ENCODE data around the gene HS6ST2.

HS6ST2 gene

DNA sequence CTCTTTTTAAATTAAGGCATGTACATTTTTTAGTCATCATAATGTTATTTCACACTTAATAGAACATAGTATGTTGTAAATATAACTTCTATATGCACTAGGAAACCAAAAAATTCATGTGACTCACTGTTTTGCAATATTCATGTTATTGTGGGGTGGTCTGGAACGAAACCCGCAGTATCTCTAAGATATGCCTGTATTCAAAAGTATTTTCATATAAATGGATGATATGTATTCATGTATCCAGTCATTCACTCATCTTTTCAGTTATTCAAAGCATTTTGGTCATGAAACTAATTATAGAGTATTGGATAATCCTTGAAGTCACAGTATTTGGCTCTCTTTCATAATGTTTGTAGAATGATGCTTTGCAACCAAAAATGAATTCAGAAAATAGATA is 168.1 kb downstream of the HS6ST2 start:
- DNase-seq (ENCODE audit: low spot score), result no peak

GRCh38 chrX:132786217-132786616 is 172.2 kb downstream of the HS6ST2 start:
- no peak for DNase-seq (ENCODE audit: low spot score)

DNA sequence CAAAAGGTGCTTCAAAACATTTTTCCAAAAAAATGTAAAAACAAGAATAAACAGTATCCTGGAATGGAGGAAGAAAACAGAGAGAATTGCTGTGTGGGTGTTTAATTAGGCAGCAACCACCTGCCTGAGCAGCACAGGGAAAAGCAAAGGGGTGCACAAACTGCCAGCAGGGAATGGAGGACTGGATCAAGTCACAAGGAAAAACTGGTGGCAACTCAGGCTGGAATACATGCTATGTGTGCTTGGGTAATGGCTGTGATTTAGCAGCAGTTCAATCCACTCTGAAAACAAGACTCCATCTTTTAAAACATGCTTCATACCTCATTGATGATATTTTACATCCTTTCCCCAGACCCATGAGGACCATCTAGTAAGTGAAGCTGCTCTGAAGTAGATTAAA is 179.5 kb downstream of the HS6ST2 start:
- no peak for DNase-seq (ENCODE audit: low spot score)

DNA sequence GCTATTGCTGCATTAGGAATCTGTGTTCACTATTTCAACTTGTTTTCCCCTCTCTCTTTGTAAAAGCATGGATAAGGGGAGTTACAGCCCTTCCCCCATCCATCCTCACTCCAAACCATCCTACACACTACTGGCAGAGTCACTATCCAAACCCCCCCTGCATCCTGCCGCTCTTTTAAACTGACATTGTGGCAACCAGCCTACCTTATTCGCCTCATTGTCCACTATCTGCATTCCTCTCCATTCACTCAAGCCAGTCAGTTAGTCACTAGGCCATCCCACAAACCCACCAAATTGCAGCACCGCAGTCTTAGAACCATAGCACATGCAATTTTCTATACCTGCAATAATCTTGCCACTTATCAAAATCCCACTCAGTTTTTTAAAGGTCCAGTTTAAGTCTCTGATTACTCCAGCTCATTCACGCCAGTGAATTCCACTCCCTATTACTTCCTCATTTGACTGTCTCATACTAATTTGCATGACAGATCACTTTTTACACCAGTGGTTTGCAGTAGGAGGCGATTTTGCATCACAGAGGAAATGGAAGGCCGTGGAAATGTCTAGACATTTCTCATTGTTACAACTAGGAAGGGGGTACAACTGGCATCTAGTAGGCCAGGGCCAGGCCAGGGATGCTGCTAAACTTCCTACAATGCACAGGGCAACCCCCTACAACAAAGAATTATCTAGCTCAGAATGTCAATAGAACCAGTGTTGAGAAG is 181.8 kb downstream of the HS6ST2 start:
- DNase-seq (ENCODE audit: low spot score), result no peak

DNA sequence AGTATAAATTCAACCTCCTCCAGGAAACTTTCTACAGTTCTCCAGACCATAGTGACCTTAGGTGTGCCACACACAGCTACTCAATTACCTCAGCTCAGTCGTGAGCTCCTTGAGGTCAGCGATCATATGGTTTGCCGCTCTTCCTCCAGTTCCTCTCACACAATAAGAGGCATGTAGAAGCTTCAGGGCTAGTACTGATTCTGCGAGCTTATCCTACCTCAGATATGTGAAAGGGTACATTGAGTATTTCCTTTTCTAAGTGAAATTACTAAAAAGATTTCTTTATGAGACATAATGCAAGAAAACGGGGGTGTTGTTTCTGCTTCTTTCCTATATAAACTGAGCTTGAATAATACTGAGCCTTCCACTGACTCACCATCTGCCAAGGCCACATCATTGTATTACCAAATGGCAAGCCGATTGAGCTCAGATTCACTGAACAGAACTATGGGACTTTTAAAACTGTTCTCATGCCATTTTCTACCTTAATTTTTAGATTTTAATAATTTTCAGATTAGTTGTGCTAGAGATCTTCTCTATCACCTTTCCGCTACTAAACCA is 183.1 kb downstream of the HS6ST2 start:
- no peak for DNase-seq (ENCODE audit: low spot score)

DNA sequence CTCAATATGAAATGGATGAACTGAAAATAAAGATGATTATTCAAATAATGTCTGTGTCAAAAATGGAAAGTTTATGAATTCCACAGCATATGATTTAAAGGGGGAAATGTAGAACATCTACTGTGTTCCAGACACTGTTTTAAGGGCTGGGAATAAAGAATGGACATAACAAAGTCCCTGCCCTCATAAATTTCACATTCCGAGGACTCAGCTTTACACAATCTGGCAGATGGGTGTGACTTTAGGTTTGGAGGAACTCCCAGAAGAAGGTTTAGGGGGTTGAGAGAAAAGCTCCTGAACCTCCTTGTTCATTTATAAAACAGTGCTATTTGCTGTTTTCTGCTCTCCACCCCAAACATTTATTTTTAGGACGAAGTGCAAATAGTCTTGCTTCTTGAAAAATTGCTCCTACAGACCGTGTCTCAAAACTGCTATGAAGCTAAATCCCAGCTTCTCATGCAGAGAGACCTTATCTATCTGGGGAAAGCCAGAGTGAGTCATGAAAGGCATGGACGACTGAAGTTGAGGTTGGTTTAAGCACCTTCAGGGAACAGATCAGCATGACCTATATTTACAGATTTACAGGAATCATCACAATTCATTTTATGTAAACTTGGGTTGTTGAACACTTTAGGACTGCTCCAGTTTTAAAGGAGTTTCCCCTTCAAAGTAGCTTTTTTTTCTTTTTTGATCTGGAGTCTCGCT is 184.3 kb downstream of the HS6ST2 start:
- DNase-seq (ENCODE audit: low spot score), result no peak

GRCh38 chrX:132769609-132770008 is 188.8 kb downstream of the HS6ST2 start:
- no peak for DNase-seq (ENCODE audit: low spot score)

DNA sequence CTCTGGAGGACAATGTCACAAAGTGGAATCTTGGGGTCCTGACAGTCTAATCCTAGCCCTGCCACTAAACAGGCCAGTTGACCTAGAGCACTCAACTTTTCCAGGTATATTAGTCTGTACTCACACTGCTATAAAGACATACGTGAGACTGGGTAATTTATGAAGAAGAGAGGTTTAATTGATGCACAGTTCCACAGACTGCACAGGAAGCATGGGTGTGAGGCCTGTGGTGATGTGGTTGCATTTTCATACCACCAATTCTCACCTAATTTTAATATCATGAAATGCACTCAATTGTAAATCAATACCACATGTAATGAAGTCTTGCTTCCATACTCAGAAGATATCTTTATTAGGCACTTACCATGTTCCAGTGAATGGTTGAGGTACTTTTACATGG is 192.0 kb downstream of the HS6ST2 start:
- DNase-seq (ENCODE audit: low spot score), result no peak

GRCh38 chrX:132763528-132763927 is 194.9 kb downstream of the HS6ST2 start:
- DNase-seq (ENCODE audit: low spot score), result no peak

GRCh38 chrX:132758759-132759158 is 199.7 kb downstream of the HS6ST2 start:
- DNase-seq (ENCODE audit: low spot score), result no peak

DNA sequence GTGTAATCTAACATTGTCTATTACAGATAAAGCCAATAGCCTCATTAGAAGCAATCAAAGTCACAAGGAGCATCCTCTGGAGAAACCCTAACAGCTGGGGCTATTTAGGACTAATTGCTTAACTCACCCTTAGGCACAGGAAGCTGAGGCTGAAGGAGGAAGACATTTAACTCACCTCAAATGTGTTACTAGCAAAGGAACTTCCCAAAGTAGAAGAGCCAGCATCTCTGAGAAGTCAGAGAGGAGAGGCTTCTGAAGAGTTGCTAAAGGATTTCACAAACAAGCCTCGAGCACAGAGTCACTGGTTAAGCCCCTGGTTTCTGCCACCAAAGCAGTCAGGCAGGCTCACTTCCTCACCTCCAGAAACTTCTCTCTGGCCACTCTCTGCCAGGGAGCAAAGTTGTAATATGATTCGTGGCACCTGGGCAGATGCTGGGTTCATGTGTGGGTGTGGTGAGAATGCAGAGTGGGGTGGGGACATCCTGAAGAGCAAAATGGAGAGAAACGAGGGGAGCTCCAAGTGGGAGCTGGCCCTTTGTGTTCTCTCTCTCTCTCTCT is 201.3 kb downstream of the HS6ST2 start:
- no peak for DNase-seq (ENCODE audit: low spot score)

DNA sequence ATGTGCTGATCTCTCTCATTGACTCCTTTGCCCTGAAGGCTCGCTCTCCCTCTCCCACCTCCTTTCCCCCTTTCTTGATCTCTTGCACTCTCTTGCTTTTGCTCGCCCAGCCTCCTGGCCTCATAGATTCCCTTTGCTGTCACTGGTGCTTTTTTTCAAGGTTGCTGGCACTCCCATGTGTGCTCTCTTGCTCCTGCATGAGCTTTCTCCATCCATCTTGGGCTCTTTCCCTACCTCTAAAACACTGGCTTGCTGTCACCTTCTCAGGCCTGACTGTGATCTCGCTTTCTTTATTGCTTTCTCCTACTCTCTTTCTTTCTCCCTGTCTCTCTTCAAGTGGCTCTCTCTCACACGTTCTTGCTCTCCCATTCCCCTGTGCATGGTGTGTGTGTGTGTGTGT is 202.0 kb downstream of the HS6ST2 start:
- no peak for DNase-seq (ENCODE audit: low spot score)

DNA sequence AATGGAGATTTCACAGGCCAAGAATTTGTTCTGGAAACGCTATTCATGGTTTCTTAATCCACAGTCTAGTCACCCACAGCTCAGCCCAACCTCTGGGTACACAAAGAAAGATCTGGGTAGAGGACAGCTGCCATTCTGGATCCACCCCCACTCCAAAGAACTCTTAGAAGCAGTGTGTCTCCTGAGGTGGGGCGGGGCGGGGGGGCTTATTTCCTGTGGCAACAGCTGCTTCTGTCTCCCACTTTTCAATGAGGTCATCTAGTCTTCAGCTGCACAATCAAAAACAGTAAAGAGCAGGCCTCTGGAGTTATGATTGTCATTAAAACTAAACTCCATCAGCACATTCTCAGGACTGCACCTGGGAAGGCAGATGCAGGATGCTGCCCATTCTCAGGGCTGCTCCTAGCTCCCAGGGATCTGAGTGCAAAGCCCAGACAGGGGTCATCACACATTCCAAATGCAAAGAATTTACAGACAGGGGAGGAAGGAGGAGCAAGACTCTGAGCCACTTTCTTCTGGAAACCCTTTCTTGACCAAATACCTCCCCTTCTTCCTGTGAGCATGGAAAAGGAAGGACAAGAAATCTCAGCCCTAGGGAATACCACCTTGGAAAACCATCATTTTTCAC is 207.3 kb downstream of the HS6ST2 start:
- DNase-seq (ENCODE audit: low spot score), result no peak

- no peak for DNase-seq (ENCODE audit: low spot score)
Observed at GRCh38 chrX:132750331-132751062, 207.9 kb downstream of the HS6ST2 start.

GRCh38 chrX:132749406-132749805 is 209.0 kb downstream of the HS6ST2 start:
- no peak for DNase-seq (ENCODE audit: low spot score)

- no peak for DNase-seq (ENCODE audit: low spot score)
Observed at GRCh38 chrX:132748909-132749308, 209.5 kb downstream of the HS6ST2 start.

- no peak for DNase-seq (ENCODE audit: low spot score)
Observed at GRCh38 chrX:132748268-132748667, 210.2 kb downstream of the HS6ST2 start.

GRCh38 chrX:132745593-132745992 is 212.8 kb downstream of the HS6ST2 start:
- no peak for DNase-seq (ENCODE audit: low spot score)

DNA sequence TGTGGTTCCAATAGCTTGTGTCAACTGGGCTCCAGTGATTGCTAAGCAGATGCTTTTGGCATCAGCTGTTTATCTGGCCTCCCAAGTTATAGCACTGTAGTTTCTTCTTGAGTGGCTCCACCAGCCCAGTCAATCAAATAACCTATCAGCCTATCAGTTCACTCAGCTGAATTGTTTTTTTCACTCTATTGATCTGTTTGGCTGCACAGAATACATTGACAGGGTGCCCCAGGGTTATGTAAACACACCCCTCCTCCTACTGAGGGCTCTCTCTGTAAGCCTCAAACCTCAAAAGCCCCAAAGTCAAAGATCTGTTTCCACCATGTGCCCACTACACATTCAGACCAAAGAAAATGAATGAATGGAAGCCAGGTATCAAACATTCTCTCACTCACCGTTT is 214.0 kb downstream of the HS6ST2 start:
- no peak for DNase-seq (ENCODE audit: low spot score)

GRCh38 chrX:132743086-132743485 is 215.3 kb downstream of the HS6ST2 start:
- no peak for DNase-seq (ENCODE audit: low spot score)

DNA sequence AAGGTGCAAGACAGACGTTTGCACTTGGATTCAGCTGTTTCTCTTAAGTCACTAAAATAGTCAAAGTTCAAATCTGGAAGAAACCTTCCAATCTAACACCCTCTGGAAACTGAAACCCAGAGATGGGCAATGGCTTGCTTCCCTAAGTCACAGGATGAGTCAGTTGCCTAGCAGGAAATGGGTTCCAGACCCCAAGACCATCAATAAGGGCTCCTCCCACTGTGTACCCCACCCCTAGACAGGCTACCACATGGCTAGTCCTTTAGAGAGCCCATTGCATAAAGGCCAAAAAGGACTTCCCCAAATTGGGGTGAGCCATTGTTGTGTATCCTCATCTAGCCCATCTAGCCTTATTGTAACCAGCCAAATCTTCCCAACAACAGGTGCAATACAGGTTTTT is 216.2 kb downstream of the HS6ST2 start:
- no peak for DNase-seq (ENCODE audit: low spot score)

DNA sequence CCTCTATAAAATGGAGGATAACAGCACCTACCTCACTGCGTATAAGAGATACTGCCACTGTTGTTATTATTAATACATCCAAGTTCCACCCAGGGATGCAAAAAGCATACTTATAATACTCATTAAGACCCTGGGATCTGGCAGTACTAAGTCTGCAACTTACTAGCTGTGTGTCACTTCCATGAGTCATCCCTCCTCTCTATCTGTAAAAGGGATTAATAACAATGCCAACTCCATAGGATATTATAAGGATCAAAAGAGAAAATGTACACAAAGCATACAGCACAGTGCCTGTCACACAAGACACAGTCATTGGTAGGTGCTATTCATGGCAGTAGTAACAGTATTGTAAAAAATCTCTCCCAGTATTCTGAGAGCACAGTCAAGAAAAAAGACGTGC is 216.7 kb downstream of the HS6ST2 start:
- no peak for DNase-seq (ENCODE audit: low spot score)
